ENCODE results near the gene REV1.

The REV1 gene

DNA sequence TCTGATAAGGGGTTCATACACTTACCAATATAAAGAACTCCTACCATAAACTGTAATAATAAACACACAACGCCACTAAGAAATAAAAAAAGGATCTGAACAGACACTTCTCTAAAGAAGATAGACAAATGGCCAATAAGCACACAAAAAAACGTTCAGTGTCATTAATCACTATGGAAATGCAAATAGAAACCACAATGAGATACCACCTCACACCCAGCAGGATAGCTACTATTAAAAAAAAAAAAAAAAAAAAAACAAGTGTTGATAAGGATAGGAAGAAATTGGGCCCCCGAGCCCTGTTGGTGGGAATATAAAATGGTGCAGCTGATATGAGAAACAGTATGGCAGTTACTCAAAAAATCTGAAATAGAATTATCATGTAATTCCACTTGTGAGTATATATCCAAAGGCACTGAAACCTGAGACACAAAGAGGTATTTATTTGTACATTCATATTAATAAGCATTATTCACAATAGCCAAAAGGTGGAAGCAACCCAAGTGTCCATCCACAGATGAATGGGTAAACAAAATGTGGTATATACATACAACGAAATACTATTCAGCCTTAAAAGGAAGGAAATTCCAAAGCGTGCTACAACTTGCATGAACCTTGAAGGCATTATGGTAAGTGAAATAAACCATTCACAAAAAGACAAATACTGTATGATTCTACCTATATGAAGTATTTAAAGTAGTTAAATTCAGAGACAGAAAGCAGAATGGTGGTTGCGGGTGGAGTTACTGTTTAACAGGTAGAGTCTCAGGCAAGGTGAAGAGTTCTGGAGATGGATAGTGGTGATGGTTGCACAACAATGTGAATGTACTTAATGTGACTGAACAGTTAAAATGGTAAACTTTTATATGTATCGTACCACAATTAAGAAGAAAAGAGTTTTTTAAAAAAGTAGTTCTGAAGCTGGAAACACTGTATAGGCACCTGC is 17.9 kb downstream of the REV1 start:
- TF ChIP-seq, protein P1, sequence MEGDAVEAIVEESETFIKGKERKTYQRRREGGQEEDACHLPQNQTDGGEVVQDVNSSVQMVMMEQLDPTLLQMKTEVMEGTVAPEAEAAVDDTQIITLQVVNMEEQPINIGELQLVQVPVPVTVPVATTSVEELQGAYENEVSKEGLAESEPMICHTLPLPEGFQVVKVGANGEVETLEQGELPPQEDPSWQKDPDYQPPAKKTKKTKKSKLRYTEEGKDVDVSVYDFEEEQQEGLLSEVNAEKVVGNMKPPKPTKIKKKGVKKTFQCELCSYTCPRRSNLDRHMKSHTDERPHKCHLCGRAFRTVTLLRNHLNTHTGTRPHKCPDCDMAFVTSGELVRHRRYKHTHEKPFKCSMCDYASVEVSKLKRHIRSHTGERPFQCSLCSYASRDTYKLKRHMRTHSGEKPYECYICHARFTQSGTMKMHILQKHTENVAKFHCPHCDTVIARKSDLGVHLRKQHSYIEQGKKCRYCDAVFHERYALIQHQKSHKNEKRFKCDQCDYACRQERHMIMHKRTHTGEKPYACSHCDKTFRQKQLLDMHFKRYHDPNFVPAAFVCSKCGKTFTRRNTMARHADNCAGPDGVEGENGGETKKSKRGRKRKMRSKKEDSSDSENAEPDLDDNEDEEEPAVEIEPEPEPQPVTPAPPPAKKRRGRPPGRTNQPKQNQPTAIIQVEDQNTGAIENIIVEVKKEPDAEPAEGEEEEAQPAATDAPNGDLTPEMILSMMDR (IDR thresholded peaks at IDR 0.05) = no peak

DNA sequence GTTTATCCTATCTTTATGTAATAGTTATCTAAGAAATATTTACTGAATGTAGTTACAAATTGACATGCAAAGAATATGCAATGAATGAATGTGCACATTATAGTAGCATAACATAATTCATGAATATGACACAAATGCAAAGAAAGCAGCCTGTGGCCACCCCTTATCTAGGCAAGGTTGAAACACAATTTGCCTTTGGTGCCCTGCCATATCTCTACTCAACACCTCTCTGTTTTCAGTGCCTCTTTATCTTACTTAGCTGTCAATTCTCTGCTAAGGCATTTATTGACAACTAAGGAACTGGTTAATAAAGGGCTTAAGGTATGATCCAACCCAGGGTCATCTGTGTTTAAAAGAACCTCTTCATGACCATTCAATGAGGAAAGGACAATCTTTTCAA is 18.9 kb downstream of the REV1 start:
- TF ChIP-seq, protein P1 (IDR thresholded peaks at IDR 0.05) = no peak

DNA sequence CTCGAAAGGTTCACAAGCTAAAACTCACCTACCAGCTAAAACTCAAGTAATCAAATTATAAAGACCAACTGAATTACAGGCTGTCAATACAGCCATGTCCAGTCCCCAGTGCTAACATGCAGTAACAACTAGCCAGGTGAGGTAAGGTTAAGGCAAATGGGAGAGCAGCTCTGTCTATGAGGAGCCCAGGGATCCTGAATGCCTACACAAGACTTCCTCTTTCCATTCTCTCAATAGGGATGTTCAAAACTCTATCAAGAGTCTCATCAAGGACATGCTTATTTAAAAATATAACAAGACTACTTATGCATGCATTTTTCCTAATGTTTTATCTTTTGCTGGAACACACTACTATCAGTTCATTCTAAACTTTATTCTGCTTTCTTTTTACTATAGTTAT is 20.4 kb downstream of the REV1 start:
- TF ChIP-seq, protein P1 (IDR thresholded peaks at IDR 0.05) = no peak

DNA sequence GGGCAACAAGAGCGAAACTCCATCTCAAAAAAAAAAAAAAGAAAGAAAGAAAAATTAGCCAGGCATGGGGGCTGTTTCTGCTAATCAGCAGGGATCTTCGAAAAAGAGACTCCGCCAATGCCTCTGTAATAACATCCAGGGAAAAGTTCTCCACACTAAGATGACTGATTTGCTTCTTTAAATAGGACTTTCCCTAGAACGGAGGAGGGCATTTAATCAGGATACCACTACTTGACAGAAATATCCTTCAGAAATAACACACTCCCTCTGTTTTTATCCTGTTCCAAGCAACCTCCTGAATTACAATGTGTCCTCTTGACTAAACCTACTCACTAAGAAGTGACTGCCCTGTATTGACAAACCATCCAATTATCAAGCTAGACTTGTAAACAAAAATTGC is 21.7 kb downstream of the REV1 start:
- TF ChIP-seq, protein P1 (IDR thresholded peaks at IDR 0.05) = no peak

DNA sequence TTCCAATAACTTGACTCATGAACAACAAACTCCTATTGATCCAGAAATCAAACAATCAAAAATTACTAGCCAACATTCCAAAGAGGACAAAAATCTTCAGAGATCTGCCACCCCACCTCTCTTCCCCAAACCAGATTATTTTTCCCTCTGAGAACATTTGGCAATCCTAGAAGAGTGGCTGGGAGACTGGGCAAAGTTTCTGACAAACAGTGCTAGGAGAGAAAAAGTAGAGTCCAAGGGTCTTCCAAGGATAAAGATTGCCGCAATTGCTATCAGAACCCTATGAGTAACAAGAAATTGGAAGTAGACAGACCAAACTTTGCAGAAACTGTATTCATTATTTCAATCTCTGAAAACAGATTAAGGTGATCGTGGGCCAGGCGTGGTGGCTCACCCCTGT is 22.4 kb downstream of the REV1 start:
- TF ChIP-seq, protein P1 (IDR thresholded peaks at IDR 0.05) = no peak

DNA sequence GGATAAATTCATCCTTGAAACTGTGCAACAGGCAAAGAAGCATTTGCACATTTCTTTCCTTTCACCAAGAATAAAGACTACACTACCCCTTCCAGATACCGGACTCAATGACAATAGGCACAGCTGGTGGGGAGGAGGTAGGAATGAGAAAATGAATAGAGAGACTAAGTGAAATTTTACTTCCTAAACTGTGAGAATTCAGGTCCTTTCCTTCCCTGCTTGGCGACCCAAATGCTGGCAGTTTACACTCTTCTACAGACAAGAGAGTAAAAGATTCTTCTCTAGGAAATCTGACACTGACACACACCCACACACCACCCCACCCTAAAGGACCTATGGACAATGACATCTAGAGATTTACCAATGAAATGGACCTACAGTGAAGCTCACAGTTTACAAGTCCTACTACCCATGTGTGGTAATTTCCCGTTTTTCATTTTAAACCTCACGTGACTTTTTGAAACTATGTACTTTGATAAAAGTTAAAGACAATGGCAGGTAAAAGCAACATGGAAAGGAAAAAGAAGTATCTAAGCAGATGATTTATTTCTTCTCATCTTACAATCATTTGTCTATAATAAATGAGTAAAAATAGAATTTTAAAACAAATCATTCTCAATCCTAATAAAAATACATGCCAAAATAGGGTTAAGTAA is 27.9 kb downstream of the REV1 start:
- TF ChIP-seq, protein P1 (IDR thresholded peaks at IDR 0.05) = no peak

DNA sequence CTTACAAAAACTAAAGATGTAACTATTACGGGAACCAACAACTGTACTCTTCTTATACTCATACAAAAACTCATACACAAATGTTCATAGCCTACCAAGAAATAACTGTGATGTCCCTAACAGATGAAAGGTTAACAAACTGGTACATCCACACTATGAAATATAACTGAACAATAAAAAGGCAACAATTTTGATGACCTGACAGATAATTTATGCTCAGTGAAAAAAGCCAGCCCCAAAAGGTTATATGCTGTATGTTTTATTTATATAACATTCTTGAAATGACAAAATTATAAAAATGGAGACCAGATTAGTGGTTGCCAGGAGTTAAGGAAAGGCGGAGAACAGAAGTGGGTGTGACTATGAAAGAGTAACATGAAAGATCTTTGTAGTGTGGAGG is 31.3 kb downstream of the REV1 start:
- TF ChIP-seq, protein P1 (IDR thresholded peaks at IDR 0.05) = no peak
